PC-9 (cell line): Measurements from ENCODE around the gene ADGRG7. TPM values are rescaled to one million over a fixed set of nuclear protein-coding genes. Genes with fewer than 3 reads are reported as not detected.
A peak's percentile ranks its signal among the peaks of the same experiment; 100 is the strongest.

Experiments used
- BruUV-seq: library from RNA; stranded (reverse); fragments of 400-500 nt; replicated peaks from 2 replicates; lab custom pipeline; 2021; lab: Mats Ljungman, UMichigan
- CTCF ChIA-PET: fragments of 300-600 bp; sonication (Branson Sonifier 250); formaldehyde crosslinking; loops from one replicate; lab custom pipeline; 2022; ENCODE audit warnings: antibody characterized with exemption; lab: Charles Lee
- POLR2A ChIA-PET: fragments of 300-600 bp; sonication (Branson Sonifier 250); formaldehyde crosslinking; loops from one replicate; lab custom pipeline; 2022; ENCODE audit warnings: antibody characterized with exemption; ENCODE audit not compliant: unreplicated experiment; lab: Charles Lee
- DNase-seq, 2 experiments: peaks; one replicate each; pipeline versions ENCODE4 v3.0.0 to v3.0.0-alpha.2; 2015 to 2022; ENCODE audit warnings: mixed read lengths in 1 of 2
- H2AFZ ChIP-seq: fragments of 200-600 bp; sonication (generic); 2 replicates; pipeline ENCODE4 v1.8.1; 2017; ENCODE audit warnings: antibody characterized with exemption
- H3F3A ChIP-seq: fragments of 200-600 bp; sonication (generic); 2 replicates; pipeline ENCODE4 v1.8.1; 2017; ENCODE audit warnings: antibody characterized with exemption, mild to moderate bottlenecking, low read depth; ENCODE audit not compliant: insufficient read depth
- H3K27ac ChIP-seq: fragments of 200-600 bp; sonication (generic); 2 replicates; pipeline ENCODE4 v1.6.1; 2016; ENCODE audit warnings: mixed run types
- H3K27me3 ChIP-seq: fragments of 200-600 bp; sonication (generic); 2 replicates; pipeline ENCODE4 v1.6.1; 2016; ENCODE audit warnings: low read depth, mixed run types; ENCODE audit not compliant: insufficient read depth
- H3K36me3 ChIP-seq: fragments of 200-600 bp; sonication (generic); 2 replicates; pipeline ENCODE4 v1.6.1; 2016; ENCODE audit warnings: low read depth, mixed run types
- H3K4me1 ChIP-seq: fragments of 200-600 bp; sonication (generic); replicated peaks from 2 replicates; pipeline ENCODE4 v1.6.1; 2016; ENCODE audit warnings: mixed run types; ENCODE audit not compliant: insufficient read depth
- H3K4me2 ChIP-seq: fragments of 200-600 bp; sonication (generic); 2 replicates; pipeline ENCODE4 v1.6.1; 2017; ENCODE audit warnings: mixed run types
- H3K4me3 ChIP-seq: fragments of 200-600 bp; sonication (generic); 2 replicates; pipeline ENCODE4 v1.6.1; 2016; ENCODE audit warnings: mixed run types
- H3K79me2 ChIP-seq: fragments of 200-600 bp; sonication (generic); 2 replicates; pipeline ENCODE4 v1.6.1; 2017; ENCODE audit warnings: low read depth, mixed run types
- H3K9me2 ChIP-seq: fragments of 200-600 bp; sonication (generic); 2 replicates; pipeline ENCODE4 v1.8.1; 2017; ENCODE audit warnings: mild to moderate bottlenecking; ENCODE audit not compliant: insufficient read depth
- H3K9me3 ChIP-seq: fragments of 200-600 bp; sonication (generic); 2 replicates; pipeline ENCODE4 v1.8.1; 2016; ENCODE audit warnings: low read depth; ENCODE audit not compliant: insufficient read depth
- H4K20me1 ChIP-seq: fragments of 200-600 bp; sonication (generic); 2 replicates; pipeline ENCODE4 v1.8.1; 2017; ENCODE audit not compliant: insufficient read depth
- CTCF ChIP-seq: fragments of 200-600 bp; sonication (generic); conservative IDR thresholded peaks from 2 replicates; pipeline ENCODE4 v1.6.1; 2017; ENCODE audit warnings: mixed run types, antibody characterized with exemption, mild to moderate bottlenecking, moderate library complexity
- EZH2 ChIP-seq: fragments of 200-600 bp; sonication (generic); IDR thresholded peaks from 2 replicates; pipeline ENCODE4 v1.8.0; 2017; ENCODE audit warnings: antibody characterized with exemption, low read depth
- intact Hi-C: fragments of 100-400 bp; cut with micrococcal nuclease; formaldehyde crosslinking; loops from one replicate; pipeline ENCODE4 v1.10.0; 2022; ENCODE audit not compliant: unreplicated experiment
- total RNA-seq: library from RNA; stranded (reverse); gene quantifications from 2 replicates; pipeline ENCODE4 v1.2.3, GENCODE V29; 2021

ADGRG7 gene
- total RNA-seq, 1 experiment from 2014 or later = not detected

GRCh38 chr3:100710261-100710968, 101.0 kb downstream of the ADGRG7 start:
- Histone ChIP-seq H3K27me3 (no peaks in the 10 kb centered on the region), H3K27ac (peak overlapping the region; percentile 95), H3K79me2 (peaks cover 56% of the 10 kb centered on the region), H3K4me2 (peak overlapping the region; percentile 90), H3K9me2 (0 out of 2 replicates have a peak, but pooled peaks cover 3% of the 10 kb centered on the region), H4K20me1 (peaks cover 51% of the 10 kb centered on the region), H3K9me3 (no peaks in the 10 kb centered on the region), H3K36me3 (peaks cover 39% of the 10 kb centered on the region), H2AFZ (peak overlapping the region; percentile 10; the same call in 1 of the 2 replicates), H3K4me1 (peaks cover 35% of the 10 kb centered on the region), H3F3A (peaks cover 20% of the 10 kb centered on the region), H3K4me3 (peak overlapping the region; percentile 84)
- peak; percentile 62 to 81 for DNase-seq
- no peak for TF ChIP-seq EZH2
- TF ChIP-seq CTCF = peak; percentile 54; the same call in 1 of the 2 replicates
- CTCF ChIA-PET = interaction anchor here (0.5 to 4.1 kb wide), 5 partner anchors 107 to 812 kb away, joined by 3 to 16 read pairs (median 8); no protein-coding TSS in a partner anchor
- TSS peak; percentile 60 for BruUV-seq
- intact Hi-C loops = no loop called here
- POLR2A ChIA-PET = interaction anchor here (0.5 to 1.2 kb wide), 5 partner anchors 32 to 652 kb away, joined by 3 to 6 read pairs (median 4); no protein-coding TSS in a partner anchor

GRCh38 chr3:100715176-100715575, 105.8 kb downstream of the ADGRG7 start:
- no peak overlapping the region for H3K27ac ChIP-seq
- H3K9me2 ChIP-seq = no peaks in the 10 kb centered on the region
- H3K4me2 ChIP-seq = no peak overlapping the region
- BruUV-seq = no TSS peak
- POLR2A ChIA-PET = interaction anchor here (0.6 to 0.7 kb wide), 2 partner anchors 18 to 111 kb away, joined by 3 to 9 read pairs; no protein-coding TSS in a partner anchor
- intact Hi-C loops = no loop called here
- H4K20me1 ChIP-seq = peaks cover 98% of the 10 kb centered on the region
- peaks cover 24% of the 10 kb centered on the region for H3K4me1 ChIP-seq
- no peak for TF ChIP-seq EZH2
- no peak for TF ChIP-seq CTCF
- H3F3A ChIP-seq = peaks cover 3% of the 10 kb centered on the region
- H3K9me3 ChIP-seq = no peaks in the 10 kb centered on the region
- peaks cover 100% of the 10 kb centered on the region for H3K79me2 ChIP-seq
- H2AFZ ChIP-seq = no peak overlapping the region
- H3K36me3 ChIP-seq = peaks cover 82% of the 10 kb centered on the region
- H3K27me3 ChIP-seq = no peaks in the 10 kb centered on the region
- H3K4me3 ChIP-seq = no peak overlapping the region
- no peak for DNase-seq
- CTCF ChIA-PET = interaction anchor here (0.7 kb wide), 1 partner anchor 80 kb away, joined by 3 read pairs; no protein-coding TSS in a partner anchor

GRCh38 chr3:100717063-100717462, 107.7 kb downstream of the ADGRG7 start:
- Histone ChIP-seq H3K79me2 (peaks cover 98% of the 10 kb centered on the region), H4K20me1 (peaks cover 97% of the 10 kb centered on the region), H3K27me3 (no peaks in the 10 kb centered on the region), H3K36me3 (peaks cover 89% of the 10 kb centered on the region), H3K9me2 (no peaks in the 10 kb centered on the region), H3K27ac (no peak overlapping the region), H3F3A (0 out of 2 replicates have a peak, but pooled peaks cover 16% of the 10 kb centered on the region), H3K4me3 (no peak overlapping the region), H3K4me2 (no peak overlapping the region), H3K4me1 (peaks cover 10% of the 10 kb centered on the region), H3K9me3 (no peaks in the 10 kb centered on the region), H2AFZ (no peak overlapping the region)
- TF ChIP-seq CTCF (no peak), EZH2 (no peak)
- BruUV-seq = no TSS peak
- CTCF ChIA-PET = no interaction called here
- POLR2A ChIA-PET = no interaction called here
- intact Hi-C loops = no loop called here
- no peak for DNase-seq
